HAP-1 (cell line): ENCODE results near the gene SCAI.
"Not testable (repeated sequence)": the region's sequence is repeated elsewhere in the genome, so short reads cannot be mapped to it uniquely, and the experiment has no call there.

Experiments
- DNase-seq, 2 experiments: peaks; one replicate each; pipeline ENCODE4 v3.0.0-alpha.2; 2016 to 2020; ENCODE audit warnings: low spot score in 2 of 2
- H3K27me3 ChIP-seq: fragments of 250-450 bp; sonication (Bioruptor Pico); 2 replicates; pipeline ENCODE4 v1.5.1; 2020; ENCODE audit warnings: low read depth, mild to moderate bottlenecking, moderate library complexity
- H3K36me3 ChIP-seq: fragments of 250-450 bp; sonication (Bioruptor Pico); replicated peaks from 2 replicates; pipeline ENCODE4 v1.5.1; 2020; ENCODE audit warnings: mild to moderate bottlenecking
- H3K4me1 ChIP-seq: fragments of 250-450 bp; sonication (Bioruptor Pico); 2 replicates; pipeline ENCODE4 v1.5.1; 2020; ENCODE audit warnings: mild to moderate bottlenecking
- H3K4me3 ChIP-seq: fragments of 250-450 bp; sonication (Bioruptor Pico); 2 replicates; pipeline ENCODE4 v1.5.1; 2020; ENCODE audit warnings: mild to moderate bottlenecking, moderate library complexity
- H3K9me3 ChIP-seq: fragments of 250-450 bp; sonication (Bioruptor Pico); 2 replicates; pipeline ENCODE4 v1.5.1; 2020; ENCODE audit warnings: mild to moderate bottlenecking, moderate library complexity
- in situ Hi-C: fragments of 300-500 bp; cut with MboI; formaldehyde crosslinking; loops from 3 replicates; pipeline ENCODE4 v1.14.3; 2020; ENCODE audit warnings: low sequenced_read_pairs, inconsistent platforms, mixed read lengths

The SCAI gene

DNA sequence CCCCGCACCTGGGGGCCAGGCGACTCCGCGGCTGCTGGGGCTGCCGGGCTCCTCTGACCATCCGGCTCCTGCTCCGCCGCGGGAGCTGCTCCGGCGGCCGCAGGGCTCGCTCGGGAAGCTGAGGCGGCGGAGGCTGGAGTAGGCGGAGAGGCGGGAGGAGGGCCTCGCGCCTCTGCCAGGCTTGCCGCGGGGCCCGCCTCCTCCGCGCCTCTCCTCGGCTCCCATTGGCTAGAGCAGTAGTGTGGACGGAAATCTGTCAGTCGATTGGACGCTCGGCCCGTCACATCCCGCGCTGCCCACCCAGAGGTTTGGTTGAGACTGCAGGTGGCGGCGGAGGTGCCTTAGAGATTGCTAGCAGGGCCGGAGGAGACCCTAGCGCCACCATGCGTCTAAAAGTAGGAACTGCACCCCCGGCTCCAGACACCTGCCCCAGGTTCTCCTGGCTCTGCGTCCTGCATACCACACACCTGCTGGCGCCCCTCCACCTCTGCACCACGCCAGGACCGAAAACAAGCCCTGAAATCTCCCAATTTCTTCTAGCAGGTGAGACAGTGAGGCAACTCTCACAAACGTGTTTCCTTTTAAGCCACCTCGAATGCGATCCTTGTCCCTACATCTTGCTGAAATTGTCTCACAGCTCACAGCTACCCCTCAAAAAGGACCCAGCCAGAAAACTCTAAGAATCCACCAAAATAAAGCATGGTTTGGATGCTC is at the start of gene SCAI:
TSS of gene SCAI (minus strand) at position 152 of the 714 bp plus-strand sequence. CDS start at position 61, 91 bp downstream.
- in situ Hi-C loops, result loop anchor here (5.0 kb wide), 1 partner anchor 371 kb away; the partner anchor contains the start of gene NR6A1

DNA sequence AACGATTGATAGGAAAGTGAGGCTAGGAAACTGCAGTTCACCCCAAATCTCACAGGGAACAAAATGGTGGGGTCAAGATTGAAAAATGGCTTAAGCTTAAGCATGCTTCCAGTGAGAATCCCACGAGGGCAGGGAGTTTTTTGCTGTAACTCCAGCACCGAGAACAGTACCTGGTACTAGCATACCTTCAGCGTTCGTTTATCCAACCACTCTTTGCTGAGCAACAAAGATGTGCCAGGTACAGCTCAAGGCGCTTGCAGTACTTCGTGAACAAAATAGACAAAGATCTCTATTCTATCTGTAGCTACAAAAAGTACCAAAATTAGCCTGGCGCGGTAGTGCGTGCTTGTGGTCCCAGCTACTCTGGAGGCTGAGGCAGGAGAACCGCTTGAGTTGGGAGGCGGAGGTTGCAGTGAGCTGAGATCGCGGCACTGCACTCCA is 47.1 kb upstream of the SCAI start:
- H3K9me3 ChIP-seq, result no peaks in the 10 kb centered on the region
- peaks cover 19% of the 10 kb centered on the region for H3K4me1 ChIP-seq
- peaks cover 4% of the 10 kb centered on the region; the same call in 1 of the 2 replicates for H3K36me3 ChIP-seq
- peak overlapping the region; percentile 100 for H3K4me3 ChIP-seq
- H3K27me3 ChIP-seq, result no peaks in the 10 kb centered on the region
- in situ Hi-C loops, result no loop called here
- DNase-seq, result no peak

More for the DNA sequence above, at the start of gene SCAI:
- no peaks in the 10 kb centered on the region for H3K27me3 ChIP-seq
- DNase-seq, result peak; percentile 99
- peaks cover 11% of the 10 kb centered on the region for H3K4me1 ChIP-seq
- peaks cover 19% of the 10 kb centered on the region; the same call in 1 of the 2 replicates for H3K36me3 ChIP-seq
- peak within 1 kb of the TSS; percentile 46 for H3K4me3 ChIP-seq
- no peaks in the 10 kb centered on the region for H3K9me3 ChIP-seq

DNA sequence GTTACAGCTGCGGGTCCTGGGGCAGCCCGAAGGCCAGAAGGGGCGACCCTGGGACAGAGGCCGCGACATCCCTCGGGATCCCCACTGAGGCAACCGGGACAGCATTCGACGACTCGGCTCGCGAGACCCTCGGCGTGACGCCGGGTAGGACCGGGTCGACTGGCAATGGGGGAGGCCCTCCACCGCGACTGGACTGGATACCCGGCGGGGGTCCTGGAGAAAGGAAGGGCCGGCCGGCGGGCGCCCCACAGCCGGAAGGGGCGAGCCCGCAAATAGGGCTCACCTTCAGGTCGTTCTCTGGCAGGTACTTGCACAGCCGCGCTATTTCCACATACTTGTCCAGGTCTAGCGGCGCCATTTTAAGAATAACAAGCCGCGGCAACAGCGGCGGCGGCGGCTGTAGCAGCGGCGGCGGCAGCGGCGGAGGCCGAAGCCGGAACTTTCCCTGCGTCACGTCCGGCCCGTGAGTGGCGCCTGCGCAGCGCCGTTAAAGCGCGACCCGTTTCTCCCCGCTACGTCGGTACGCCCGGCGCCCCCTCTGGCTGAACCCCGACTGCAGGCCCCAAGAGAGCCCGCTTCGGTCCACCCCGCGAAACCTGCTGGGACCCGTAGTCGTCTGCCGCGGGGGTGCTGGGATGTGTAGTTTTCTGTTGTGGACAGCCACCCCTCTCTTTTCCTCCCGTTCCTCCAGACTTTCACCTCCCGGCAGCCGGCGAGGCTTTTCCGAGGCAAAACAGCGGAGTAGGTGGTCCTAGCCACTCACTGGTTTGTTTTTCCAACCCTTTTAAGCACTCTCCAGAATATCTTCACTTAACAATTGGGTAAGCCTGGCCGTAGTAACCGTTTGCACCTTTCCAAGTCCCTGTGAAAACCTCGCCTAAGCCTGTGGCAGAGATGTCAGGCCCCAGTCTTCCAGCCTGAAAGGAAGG is 46.3 kb upstream of the SCAI start, which contains the start of gene PPP6C:
TSS of gene PPP6C (minus strand) at position 443 of the 929 bp plus-strand sequence. CDS start at position 358, 85 bp downstream.
- peak; percentile 88 to 97 for DNase-seq
- Histone ChIP-seq H3K9me3 (no peaks in the 10 kb centered on the region), H3K36me3 (peaks cover 4% of the 10 kb centered on the region; the same call in 1 of the 2 replicates), H3K27me3 (no peaks in the 10 kb centered on the region), H3K4me1 (peaks cover 19% of the 10 kb centered on the region), H3K4me3 (peak within 1 kb of the TSS; percentile 100)
- in situ Hi-C loops, result no loop called here

DNA sequence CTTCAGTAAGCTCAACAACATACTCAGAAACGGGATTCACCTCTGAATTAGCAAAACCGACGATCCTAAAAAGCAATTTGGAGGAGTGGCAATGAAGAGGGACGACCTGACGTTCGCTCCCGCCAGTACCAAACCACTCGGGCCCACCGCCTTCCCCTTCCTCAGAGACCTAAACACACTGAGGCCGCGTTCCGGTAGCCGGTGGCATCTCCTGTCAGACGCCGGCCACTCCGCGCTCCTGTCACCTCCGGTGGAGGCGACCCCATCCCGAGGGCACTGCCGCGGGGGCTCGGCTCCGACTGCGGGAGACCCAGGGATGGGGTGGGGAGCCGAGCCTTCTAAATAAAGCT is 45.7 kb upstream of the SCAI start:
- peak in 1 of 2 experiments; percentile 42 for DNase-seq

DNA sequence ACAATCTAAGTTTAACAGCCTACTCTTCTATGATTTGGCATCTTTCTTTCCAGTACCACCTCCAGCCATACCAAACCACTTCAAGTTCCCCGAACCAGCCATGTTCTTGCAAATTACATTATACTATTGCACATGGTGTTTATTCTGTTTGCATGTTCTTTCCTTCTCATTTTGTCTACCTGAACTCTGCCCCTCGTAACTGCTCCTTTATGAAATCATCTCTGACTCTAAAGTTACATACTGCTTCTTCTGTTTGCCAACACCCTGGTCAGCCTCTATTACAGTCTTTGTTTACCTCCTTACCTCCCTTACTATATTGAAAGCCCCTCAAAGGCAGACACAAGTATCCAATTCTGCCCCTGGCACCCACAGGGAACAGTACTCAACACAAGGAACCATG is 40.2 kb upstream of the SCAI start:
- no peaks in the 10 kb centered on the region for H3K27me3 ChIP-seq
- in situ Hi-C loops, result no loop called here
- no peaks in the 10 kb centered on the region; the same call in 1 of the 2 replicates for H3K9me3 ChIP-seq
- no peak for DNase-seq
- H3K4me3 ChIP-seq, result no peak overlapping the region
- peaks cover 11% of the 10 kb centered on the region for H3K4me1 ChIP-seq
- H3K36me3 ChIP-seq, result no peaks in the 10 kb centered on the region; the same call in 1 of the 2 replicates

More for the DNA sequence above, 45.7 kb upstream of the SCAI start:
- Histone ChIP-seq H3K9me3 (no peaks in the 10 kb centered on the region), H3K4me3 (peak overlapping the region; percentile 100), H3K27me3 (no peaks in the 10 kb centered on the region), H3K36me3 (peaks cover 4% of the 10 kb centered on the region; the same call in 1 of the 2 replicates), H3K4me1 (peaks cover 19% of the 10 kb centered on the region)
- in situ Hi-C loops, result no loop called here

DNA sequence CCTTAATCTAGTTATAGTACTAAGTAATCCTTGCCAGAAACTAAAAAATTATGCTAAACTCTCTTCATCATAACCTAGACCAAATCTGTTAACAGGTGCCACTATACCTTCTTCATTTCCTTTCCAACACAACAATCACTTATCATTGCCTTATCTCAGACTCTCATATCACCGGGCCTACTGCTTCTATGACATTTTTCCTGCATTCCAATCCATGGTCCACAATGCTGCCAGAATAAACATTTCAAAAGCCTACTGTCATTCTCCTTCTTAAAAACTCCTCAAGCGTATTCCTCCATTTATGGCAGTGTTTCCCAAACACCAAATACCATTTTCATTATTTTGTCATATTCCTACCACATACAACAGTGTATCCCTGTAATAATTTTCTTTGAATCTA is 39.7 kb upstream of the SCAI start:
- in situ Hi-C loops, result no loop called here
- no peak for DNase-seq
- H3K27me3 ChIP-seq, result no peaks in the 10 kb centered on the region
- no peaks in the 10 kb centered on the region; the same call in 1 of the 2 replicates for H3K9me3 ChIP-seq
- no peaks in the 10 kb centered on the region; the same call in 1 of the 2 replicates for H3K36me3 ChIP-seq
- H3K4me1 ChIP-seq, result peaks cover 10% of the 10 kb centered on the region
- no peak overlapping the region for H3K4me3 ChIP-seq

DNA sequence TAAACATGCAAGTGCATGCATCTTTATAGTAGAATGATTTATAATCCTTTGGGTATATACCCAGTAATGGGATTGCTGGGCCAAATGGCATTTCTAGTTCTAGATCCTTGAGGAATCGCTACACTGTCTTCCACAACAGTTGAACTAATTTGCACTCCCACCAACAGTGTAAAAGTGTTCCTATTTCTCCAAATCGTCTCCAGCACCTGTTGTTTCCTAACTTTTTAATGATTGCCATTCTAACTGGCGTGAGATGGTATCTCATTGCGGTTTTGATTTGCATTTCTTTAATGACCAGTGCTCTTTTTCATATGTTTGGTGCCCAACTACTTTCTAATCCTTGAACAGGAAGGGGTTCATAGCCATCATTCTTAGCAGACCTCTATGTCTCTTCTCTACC is 38.4 kb upstream of the SCAI start:
- in situ Hi-C loops, H3K4me1 ChIP-seq, DNase-seq, H3K9me3 ChIP-seq, H3K4me3 ChIP-seq, H3K27me3 ChIP-seq, H3K36me3 ChIP-seq: not testable (repeated sequence)

DNA sequence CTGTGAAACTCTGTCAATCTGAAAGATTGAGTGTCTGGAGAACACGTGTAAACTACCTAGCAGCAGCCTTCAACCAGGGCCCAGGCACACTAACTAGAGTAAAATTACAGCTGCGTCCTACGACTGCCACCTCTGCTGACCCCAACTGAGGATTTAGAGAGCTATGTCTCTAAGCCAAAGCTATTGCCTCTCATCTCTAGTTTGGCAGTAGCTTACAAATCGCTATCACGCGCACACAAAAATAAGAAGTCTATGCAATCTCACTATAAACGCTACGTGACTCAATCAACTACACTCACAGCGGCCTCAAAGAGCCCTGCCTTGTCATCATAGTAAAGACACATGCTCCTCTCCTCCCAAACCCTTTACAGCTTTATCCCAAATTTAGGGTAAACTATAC is 37.5 kb upstream of the SCAI start:
- Histone ChIP-seq H3K4me3 (no peak overlapping the region), H3K9me3 (no peaks in the 10 kb centered on the region; the same call in 1 of the 2 replicates), H3K36me3 (no peaks in the 10 kb centered on the region; the same call in 1 of the 2 replicates), H3K4me1 (0 out of 2 replicates have a peak, but pooled peaks cover 3% of the 10 kb centered on the region), H3K27me3 (no peaks in the 10 kb centered on the region)
- no peak for DNase-seq
- in situ Hi-C loops, result no loop called here

DNA sequence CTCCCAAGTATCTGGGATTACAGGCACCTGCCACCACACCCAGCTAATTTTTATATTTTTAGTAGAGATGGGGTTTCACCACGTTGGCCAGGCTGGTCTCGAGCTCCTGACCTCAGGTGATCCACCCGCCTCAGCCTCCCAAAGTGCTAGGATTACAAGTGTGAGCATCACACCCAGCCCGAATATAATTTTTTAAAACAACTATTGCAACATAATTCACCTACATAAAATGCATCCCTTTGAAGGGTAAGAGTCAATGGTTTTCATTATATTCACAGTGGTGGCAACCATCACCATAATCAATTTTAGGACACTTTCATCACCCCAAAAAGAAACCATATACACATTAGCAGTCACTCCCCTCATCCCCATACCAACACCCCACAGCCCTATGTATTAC is 36.4 kb upstream of the SCAI start:
- DNase-seq, H3K27me3 ChIP-seq, H3K4me1 ChIP-seq, H3K9me3 ChIP-seq, H3K4me3 ChIP-seq, H3K36me3 ChIP-seq, in situ Hi-C loops: not testable (repeated sequence)

DNA sequence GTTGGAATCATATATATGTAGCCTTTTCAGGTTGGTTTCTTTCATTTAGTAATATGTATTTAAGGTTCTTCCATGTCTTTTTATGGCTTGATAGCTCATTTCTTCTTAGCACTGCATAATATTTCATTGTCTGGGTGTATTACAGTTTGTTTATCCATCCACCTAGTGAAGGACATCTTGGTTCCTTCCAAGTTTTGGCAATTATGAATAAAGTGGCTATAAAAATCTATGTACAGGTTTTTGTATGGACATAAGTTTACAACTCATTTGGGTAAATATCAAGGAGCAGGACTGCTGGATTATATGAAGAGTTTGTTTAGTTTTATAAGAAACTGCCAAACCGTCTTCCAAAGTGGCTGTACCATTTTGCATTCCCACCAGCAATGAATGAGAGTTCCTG is 34.6 kb upstream of the SCAI start:
- no peaks in the 10 kb centered on the region; the same call in 1 of the 2 replicates for H3K9me3 ChIP-seq
- H3K4me3 ChIP-seq, result no peak overlapping the region
- peaks cover 4% of the 10 kb centered on the region; the same call in 1 of the 2 replicates for H3K36me3 ChIP-seq
- no peaks in the 10 kb centered on the region for H3K27me3 ChIP-seq
- in situ Hi-C loops, result no loop called here
- no peaks in the 10 kb centered on the region for H3K4me1 ChIP-seq
- no peak for DNase-seq

DNA sequence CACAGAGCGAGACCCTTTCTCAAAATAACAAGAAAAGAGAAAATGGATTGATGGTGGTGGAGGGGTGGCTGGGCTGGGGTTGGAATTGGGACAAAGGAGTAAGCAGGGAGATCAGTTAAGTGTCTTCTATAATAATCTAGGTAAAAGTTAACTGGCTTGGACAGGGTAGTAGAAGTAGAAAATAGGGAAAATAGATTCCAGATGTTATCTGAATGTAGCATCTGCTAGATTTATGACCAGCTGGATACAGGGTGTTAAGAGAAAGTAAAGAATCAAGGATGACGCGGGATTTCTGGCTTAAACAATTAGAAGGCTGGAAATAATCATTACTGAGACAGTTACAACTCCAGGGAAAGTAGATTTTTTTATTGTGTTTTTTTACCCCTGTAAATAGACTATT is 33.3 kb upstream of the SCAI start:
- Histone ChIP-seq H3K4me3 (no peak overlapping the region), H3K4me1 (no peaks in the 10 kb centered on the region; the same call in 1 of the 2 replicates), H3K9me3 (no peaks in the 10 kb centered on the region; the same call in 1 of the 2 replicates), H3K36me3 (peaks cover 4% of the 10 kb centered on the region; the same call in 1 of the 2 replicates), H3K27me3 (no peaks in the 10 kb centered on the region)
- DNase-seq, result no peak
- in situ Hi-C loops, result no loop called here

DNA sequence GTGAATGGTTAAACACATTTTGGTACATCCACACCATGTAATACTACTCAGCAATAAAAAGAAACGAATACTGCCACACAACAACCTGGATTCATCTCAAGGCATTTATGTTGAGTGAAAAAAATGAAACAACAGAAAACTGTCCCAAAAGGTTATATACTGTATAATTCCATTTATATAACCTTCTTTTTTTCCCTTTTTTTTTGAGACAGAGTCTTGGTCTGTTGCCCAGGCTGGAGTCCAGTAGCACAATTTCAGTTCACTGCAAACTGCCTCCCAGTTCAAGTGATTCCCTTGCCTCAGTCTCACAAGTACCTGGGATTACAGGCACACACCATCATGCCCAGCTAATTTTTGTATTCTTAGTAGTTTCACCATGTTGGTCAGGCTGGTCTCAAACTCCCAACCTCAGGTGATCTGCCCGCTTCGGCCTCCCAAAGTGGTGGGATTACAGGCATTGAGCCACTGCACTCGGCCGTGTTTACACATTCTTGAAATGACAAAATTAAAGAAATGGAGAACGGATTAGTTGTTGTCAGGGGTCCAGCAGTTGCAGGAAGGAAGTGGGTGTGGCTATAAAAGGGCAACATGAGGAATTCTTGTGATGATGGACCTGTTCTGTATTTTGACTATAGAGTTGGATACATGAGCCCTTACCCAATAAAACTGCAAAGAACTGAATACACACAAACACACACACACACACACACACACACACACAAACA is 28.9 kb upstream of the SCAI start:
- Histone ChIP-seq H3K9me3 (no peaks in the 10 kb centered on the region), H3K4me1 (no peaks in the 10 kb centered on the region; the same call in 1 of the 2 replicates), H3K36me3 (peaks cover 15% of the 10 kb centered on the region), H3K27me3 (no peaks in the 10 kb centered on the region), H3K4me3 (no peak overlapping the region)
- in situ Hi-C loops, result no loop called here
- peak in 1 of 2 experiments; percentile 15 for DNase-seq

DNA sequence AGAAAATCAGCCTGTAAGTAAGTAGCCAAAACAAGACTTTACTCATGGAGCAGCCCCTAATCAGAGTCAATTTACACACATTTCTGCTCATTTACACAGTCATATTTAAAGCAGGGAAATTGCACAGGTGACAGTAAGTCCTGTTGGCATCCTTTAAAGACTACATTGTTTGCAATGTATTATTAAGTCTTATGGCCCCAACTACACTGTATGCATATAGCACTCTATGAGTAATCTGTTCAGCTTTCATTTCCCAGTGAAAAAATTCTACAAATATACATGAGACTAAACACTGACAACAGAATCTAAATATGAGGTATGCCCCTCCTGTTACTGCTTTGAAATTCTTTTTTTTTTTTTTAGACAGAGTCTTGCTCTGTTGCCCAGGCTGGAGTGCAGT is 26.6 kb upstream of the SCAI start:
- no peaks in the 10 kb centered on the region for H3K9me3 ChIP-seq
- DNase-seq, result no peak
- H3K36me3 ChIP-seq, result peaks cover 15% of the 10 kb centered on the region
- no peaks in the 10 kb centered on the region for H3K27me3 ChIP-seq
- no peak overlapping the region for H3K4me3 ChIP-seq
- in situ Hi-C loops, result no loop called here
- H3K4me1 ChIP-seq, result no peaks in the 10 kb centered on the region; the same call in 1 of the 2 replicates
